Panc1 (cell line): ENCODE measurements around the gene LACC1. TPM values are rescaled to one million over a fixed set of nuclear protein-coding genes. Genes with fewer than 3 reads are reported as not detected.
A peak's percentile ranks its signal among the peaks of the same experiment; 100 is the strongest.

Experiments used
- ATAC-seq: fragments of 200-7000 bp; cut with Tn5 transposase; 2 replicates; pipeline ENCODE4 v1.9.1; 2020; ENCODE audit warnings: mild to moderate bottlenecking, moderate library complexity
- BruUV-seq: library from RNA; stranded (reverse); fragments of 400-500 nt; replicated peaks from 2 replicates; lab custom pipeline; 2021; lab: Mats Ljungman, UMichigan
- CTCF ChIA-PET: fragments of 300-600 bp; sonication (Branson Sonifier 250); formaldehyde crosslinking; loops from one replicate; lab custom pipeline; 2022; ENCODE audit warnings: antibody characterized with exemption; lab: Charles Lee
- POLR2A ChIA-PET: fragments of 300-600 bp; sonication (Branson Sonifier 250); formaldehyde crosslinking; loops from one replicate; lab custom pipeline; 2022; ENCODE audit warnings: antibody characterized with exemption; lab: Charles Lee
- DNase-seq: peaks from one replicate; pipeline ENCODE4 v3.0.0-alpha.2; 2010; ENCODE audit warnings: low read depth, low spot score
- H3K27ac ChIP-seq: 2 replicates; pipeline ENCODE4 v1.5.1; 2011; ENCODE audit warnings: mild to moderate bottlenecking, low read length, inconsistent platforms
- H3K27me3 ChIP-seq: fragments of 200-500 bp; sonication (Bioruptor generic); 2 replicates; pipeline ENCODE4 v1.6.0; 2014; ENCODE audit warnings: low read length, inconsistent platforms; ENCODE audit not compliant: control insufficient read depth, insufficient read depth
- H3K36me3 ChIP-seq: fragments of 200-500 bp; sonication (Bioruptor generic); 2 replicates; pipeline ENCODE4 v1.5.1; 2014; ENCODE audit warnings: inconsistent platforms, mild to moderate bottlenecking, low read length, moderate library complexity; ENCODE audit not compliant: control insufficient read depth, insufficient read depth
- H3K4me1 ChIP-seq: 2 replicates; pipeline ENCODE4 v1.5.1; 2011; ENCODE audit warnings: inconsistent platforms, mild to moderate bottlenecking, low read length, moderate library complexity; ENCODE audit not compliant: control insufficient read depth, insufficient read depth
- H3K4me3 ChIP-seq, 2 experiments: 2 replicates each; pipeline ENCODE4 v1.5.1; 2011 to 2012; ENCODE audit warnings: low read depth in 2 of 2, low read length in 2 of 2, mild to moderate bottlenecking in 2 of 2, inconsistent platforms in 1 of 2, moderate library complexity in 1 of 2
- H3K9me3 ChIP-seq: fragments of 200-500 bp; sonication (Bioruptor generic); 2 replicates; pipeline ENCODE4 v1.5.1; 2014; ENCODE audit warnings: low read depth, mild to moderate bottlenecking, inconsistent platforms, low read length, moderate library complexity; ENCODE audit not compliant: control insufficient read depth, insufficient read depth
- POLR2AphosphoS5 ChIP-seq: IDR thresholded peaks from 2 replicates; pipeline ENCODE4 v1.6.1; 2012; ENCODE audit warnings: mild to moderate bottlenecking, low read depth, low read length, moderate library complexity
- REST ChIP-seq, 2 experiments: IDR thresholded peaks; 2 replicates each; pipeline ENCODE4 v1.6.1; 2011 to 2012; ENCODE audit warnings: low read depth in 2 of 2, control low read depth in 1 of 2, low read length in 1 of 2, mild to moderate bottlenecking in 1 of 2, moderate library complexity in 1 of 2; ENCODE audit not compliant: insufficient read depth in 1 of 2
- SIN3A ChIP-seq: IDR thresholded peaks from 2 replicates; pipeline ENCODE4 v1.6.1; 2012; ENCODE audit warnings: low read depth, mild to moderate bottlenecking, low read length, moderate library complexity, borderline replicate concordance; ENCODE audit not compliant: insufficient read depth
- TCF7L2 ChIP-seq: IDR thresholded peaks from 2 replicates; pipeline ENCODE4 v1.6.1; 2011; ENCODE audit warnings: mild to moderate bottlenecking, low read depth, low read length, inconsistent platforms
- in situ Hi-C: cut with HindIII; loops from 2 replicates; pipeline ENCODE4 v1.10.0; 2016; ENCODE audit warnings: low sequenced_read_pairs, low pct_unique_long_range_greater_than_20kb
- intact Hi-C: fragments of 100-400 bp; cut with micrococcal nuclease; formaldehyde crosslinking; loops from one replicate; pipeline ENCODE4 v1.10.0; 2022; ENCODE audit not compliant: unreplicated experiment
- total RNA-seq: library from RNA; stranded (reverse); gene quantifications from one replicate; pipeline ENCODE4 v1.2.1, GENCODE V29; 2021; ENCODE audit not compliant: unreplicated experiment
- TF ChIP-seq, protein P1 (sequence below): fragments of 450-650 bp; IDR thresholded peaks from 2 replicates; pipeline ENCODE4 v1.5.1; 2017; ENCODE audit warnings: mild to moderate bottlenecking

LACC1 gene
- total RNA-seq, 1 experiment from 2014 or later, result 2.1 TPM

- POLR2A ChIA-PET, result interaction anchor here (0.6 kb wide), 2 partner anchors 237 to 1039 kb away, joined by 3 to 7 read pairs; no protein-coding TSS in a partner anchor
- no peaks in the 10 kb centered on the region for H3K27me3 ChIP-seq
- H3K36me3 ChIP-seq, result no peaks in the 10 kb centered on the region
- H3K4me1 ChIP-seq, result no peaks in the 10 kb centered on the region; the same call in 1 of the 2 replicates
- H3K4me3 ChIP-seq, result peak overlapping the region; percentile 69 to 76
- BruUV-seq, result no TSS peak
- CTCF ChIA-PET, result interaction anchor here (0.5 kb wide), 1 partner anchor 49 kb away, joined by 4 read pairs; no protein-coding TSS in a partner anchor
- H3K9me3 ChIP-seq, result no peaks in the 10 kb centered on the region
- intact Hi-C loops, result no loop called here
- DNase-seq, result no peak
- ATAC-seq, result no peak
- in situ Hi-C loops, result no loop called here
- peak overlapping the region; percentile 48; the same call in 1 of the 2 replicates for H3K27ac ChIP-seq
- TF ChIP-seq REST (IDR thresholded peaks at IDR 0.05; ENCODE audit: insufficient read depth in 1 of 2, low read depth in 2 of 2, low read length in 1 of 2), result no peak
- TF ChIP-seq POLR2AphosphoS5, result no peak
- TF ChIP-seq, protein P1, sequence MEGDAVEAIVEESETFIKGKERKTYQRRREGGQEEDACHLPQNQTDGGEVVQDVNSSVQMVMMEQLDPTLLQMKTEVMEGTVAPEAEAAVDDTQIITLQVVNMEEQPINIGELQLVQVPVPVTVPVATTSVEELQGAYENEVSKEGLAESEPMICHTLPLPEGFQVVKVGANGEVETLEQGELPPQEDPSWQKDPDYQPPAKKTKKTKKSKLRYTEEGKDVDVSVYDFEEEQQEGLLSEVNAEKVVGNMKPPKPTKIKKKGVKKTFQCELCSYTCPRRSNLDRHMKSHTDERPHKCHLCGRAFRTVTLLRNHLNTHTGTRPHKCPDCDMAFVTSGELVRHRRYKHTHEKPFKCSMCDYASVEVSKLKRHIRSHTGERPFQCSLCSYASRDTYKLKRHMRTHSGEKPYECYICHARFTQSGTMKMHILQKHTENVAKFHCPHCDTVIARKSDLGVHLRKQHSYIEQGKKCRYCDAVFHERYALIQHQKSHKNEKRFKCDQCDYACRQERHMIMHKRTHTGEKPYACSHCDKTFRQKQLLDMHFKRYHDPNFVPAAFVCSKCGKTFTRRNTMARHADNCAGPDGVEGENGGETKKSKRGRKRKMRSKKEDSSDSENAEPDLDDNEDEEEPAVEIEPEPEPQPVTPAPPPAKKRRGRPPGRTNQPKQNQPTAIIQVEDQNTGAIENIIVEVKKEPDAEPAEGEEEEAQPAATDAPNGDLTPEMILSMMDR, result no peak
- no peak for TF ChIP-seq TCF7L2
- TF ChIP-seq SIN3A, result no peak
Measured at GRCh38 chr13:43880214-43880855, 631 bp downstream of the LACC1 start.

DNA sequence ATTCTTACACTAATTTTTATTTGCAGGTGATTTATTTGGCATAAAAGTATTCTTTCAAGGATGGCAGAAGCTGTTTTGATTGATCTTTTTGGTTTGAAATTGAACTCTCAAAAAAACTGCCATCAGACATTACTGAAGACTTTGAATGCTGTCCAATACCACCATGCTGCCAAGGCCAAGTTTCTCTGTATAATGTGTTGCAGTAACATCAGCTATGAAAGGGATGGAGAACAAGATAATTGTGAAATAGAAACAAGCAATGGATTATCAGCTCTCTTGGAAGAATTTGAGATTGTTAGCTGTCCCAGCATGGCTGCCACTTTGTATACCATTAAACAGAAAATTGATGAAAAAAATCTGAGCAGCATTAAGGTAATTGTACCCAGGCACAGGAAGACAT lies 1.2 kb downstream of the LACC1 start:
- H3K4me1 ChIP-seq, result no peaks in the 10 kb centered on the region; the same call in 1 of the 2 replicates
- TF ChIP-seq SIN3A (no peak), REST (IDR thresholded peaks at IDR 0.05; ENCODE audit: insufficient read depth in 1 of 2, low read depth in 2 of 2, low read length in 1 of 2) (no peak)
- no peak overlapping the region for H3K4me3 ChIP-seq
- ATAC-seq (no peak), DNase-seq (no peak)
- ChIA-PET POLR2A (interaction anchor here (0.6 kb wide), 1 partner anchor 236 kb away, joined by 3 read pairs; no protein-coding TSS in a partner anchor), CTCF (no interaction called here)
- TSS peak; percentile 65 for BruUV-seq
- no peaks in the 10 kb centered on the region for H3K27me3 ChIP-seq
- H3K36me3 ChIP-seq, result no peaks in the 10 kb centered on the region
- no peaks in the 10 kb centered on the region for H3K9me3 ChIP-seq
- intact Hi-C loops (no loop called here), in situ Hi-C loops (no loop called here)
- no peak overlapping the region for H3K27ac ChIP-seq
